Vagina (tissue), 2 donors: Measurements from ENCODE around the gene AP1AR. TPM values are rescaled to one million over a fixed set of nuclear protein-coding genes. Genes with fewer than 3 reads are reported as not detected.
"Not testable (repeated sequence)": the region's sequence is repeated elsewhere in the genome, so short reads cannot be mapped to it uniquely, and the experiment has no call there.

Experiments used
- DNase-seq, 2 donors: peaks; one replicate each; pipeline ENCODE4 v3.0.0-alpha.2; 2017; ENCODE audit errors: extremely low spot score in 2 of 2
- H3K27ac ChIP-seq: fragments of 200-600 bp; sonication (generic); one replicate; pipeline ENCODE4 v1.5.1; 2019
- H3K27me3 ChIP-seq: fragments of 200-600 bp; sonication (generic); one replicate; pipeline ENCODE4 v1.5.1; 2019
- H3K36me3 ChIP-seq, 2 donors: fragments of 200-600 bp; sonication (generic); one replicate each; pipeline ENCODE4 v1.5.1; 2017 to 2019
- H3K4me1 ChIP-seq: fragments of 200-600 bp; sonication (generic); one replicate; pipeline ENCODE4 v1.5.1; 2019
- H3K4me3 ChIP-seq, 2 donors: fragments of 200-600 bp; sonication (generic); 1 replicate in 1 of 2; 2 replicates in 1 of 2; pipeline ENCODE4 v1.5.1; 2016 to 2019
- H3K9me3 ChIP-seq: fragments of 200-600 bp; sonication (generic); one replicate; pipeline ENCODE4 v1.5.1; 2019
- CTCF ChIP-seq, 3 experiments: fragments of 450-650 bp in 2 of 3; fragments of 200-600 bp in 1 of 3; sonication (generic) in 1 of 3; IDR thresholded peaks; one replicate each; pipeline ENCODE4 v1.5.1; 2017 to 2019; ENCODE audit warnings: antibody characterized with exemption in 3 of 3, mild to moderate bottlenecking in 2 of 3, moderate library complexity in 2 of 3
- POLR2A ChIP-seq, 2 donors: fragments of 450-650 bp; IDR thresholded peaks; one replicate each; pipeline ENCODE4 v1.6.1; 2017; ENCODE audit warnings: antibody characterized with exemption in 2 of 2, mild to moderate bottlenecking in 2 of 2, moderate library complexity in 2 of 2
- POLR2AphosphoS5 ChIP-seq, 2 donors: sonication (generic); formaldehyde crosslinking; IDR thresholded peaks; one replicate each; pipeline ENCODE4 v1.9.0; 2017; ENCODE audit warnings: antibody characterized with exemption in 2 of 2, mild to moderate bottlenecking in 2 of 2, low read depth in 1 of 2; ENCODE audit not compliant: insufficient read depth in 1 of 2
- intact Hi-C: fragments of 100-400 bp; cut with DNase I; formaldehyde crosslinking; loops from one replicate; pipeline ENCODE4 v1.15.1; 2023
- total RNA-seq: library from RNA; depleted of rRNA; stranded (reverse); fragments of >200 nt; gene quantifications from one replicate; pipeline ENCODE4 v1.2.3, GENCODE V29; 2016

AP1AR gene
- total RNA-seq, 1 donor from 2014 or later = 28.2 TPM

- Histone ChIP-seq H3K36me3 (peaks cover 0 to 1% of the 10 kb centered on the region in 2 donors), H3K4me3 (peak within 1 kb of the TSS; percentile 42 to 45), H3K27ac (peak within 1 kb of the TSS; percentile 76), H3K9me3 (no peaks in the 10 kb centered on the region), H3K4me1 (peaks cover 16% of the 10 kb centered on the region), H3K27me3 (no peaks in the 10 kb centered on the region)
- TF ChIP-seq CTCF (IDR thresholded peaks at IDR 0.05) (no peak), POLR2AphosphoS5 (IDR thresholded peaks at IDR 0.05; ENCODE audit: insufficient read depth in 1 of 2, low read depth in 1 of 2) (peak in 1 of 2 donors; percentile 100), POLR2A (IDR thresholded peaks at IDR 0.05) (peak in 1 of 2 donors; percentile 58)
- intact Hi-C loops = no loop called here
- DNase-seq = no peak
Observed at GRCh38 chr4:112296949-112297880, 65.6 kb downstream of the AP1AR start, which contains the start of gene ALPK1. Gene ALPK1 (plus strand): TSS chr4:112297369.

- DNase-seq = no peak
- H3K27ac ChIP-seq = no peak overlapping the region
- no peaks in the 10 kb centered on the region for H3K27me3 ChIP-seq
- peaks cover 16% of the 10 kb centered on the region for H3K4me1 ChIP-seq
- H3K9me3 ChIP-seq = no peaks in the 10 kb centered on the region
- TF ChIP-seq CTCF (IDR thresholded peaks at IDR 0.05) (no peak), POLR2A (IDR thresholded peaks at IDR 0.05) (no peak), POLR2AphosphoS5 (IDR thresholded peaks at IDR 0.05; ENCODE audit: insufficient read depth in 1 of 2, low read depth in 1 of 2) (no peak)
- H3K36me3 ChIP-seq = peaks cover 0 to 4% of the 10 kb centered on the region in 2 donors
- intact Hi-C loops = no loop called here
- no peak overlapping the region for H3K4me3 ChIP-seq
Observed at GRCh38 chr4:112299721-112300120, 68.1 kb downstream of the AP1AR start.

GRCh38 chr4:112302320-112303274, 71.0 kb downstream of the AP1AR start:
- no peak for DNase-seq
- Histone ChIP-seq H3K4me3 (no peak overlapping the region), H3K4me1 (peaks cover 14% of the 10 kb centered on the region), H3K9me3 (no peaks in the 10 kb centered on the region), H3K27ac (no peak overlapping the region), H3K36me3 (peaks cover 0 to 4% of the 10 kb centered on the region in 2 donors), H3K27me3 (no peaks in the 10 kb centered on the region)
- no peak for TF ChIP-seq POLR2A (IDR thresholded peaks at IDR 0.05)
- no peak for TF ChIP-seq CTCF (IDR thresholded peaks at IDR 0.05)
- intact Hi-C loops = no loop called here

GRCh38 chr4:112305477-112305876, 73.9 kb downstream of the AP1AR start:
- H3K36me3 ChIP-seq, H3K4me3 ChIP-seq, H3K27ac ChIP-seq, DNase-seq, H3K9me3 ChIP-seq, intact Hi-C loops, H3K27me3 ChIP-seq, H3K4me1 ChIP-seq: not testable (repeated sequence)

GRCh38 chr4:112309263-112309791, 77.7 kb downstream of the AP1AR start:
- peak overlapping the region in 1 of 2 donors; percentile 24 for H3K4me3 ChIP-seq
- H3K9me3 ChIP-seq, H3K27ac ChIP-seq, H3K4me1 ChIP-seq, intact Hi-C loops, DNase-seq, H3K27me3 ChIP-seq, H3K36me3 ChIP-seq: not testable (repeated sequence)
